HepG2 (cell line): ENCODE data around the gene TFB1M. TPM values are rescaled to one million over a fixed set of nuclear protein-coding genes. Genes with fewer than 3 reads are reported as not detected.

ENCODE experiments used
- ATAC-seq: fragments of 200-7000 bp; cut with Tn5 transposase; 3 replicates; pipeline ENCODE4 v1.9.1; 2020; ENCODE audit warnings: mild to moderate bottlenecking, moderate library complexity
- BruUV-seq: library from RNA; stranded (reverse); fragments of 400-500 nt; replicated peaks from 2 replicates; lab custom pipeline; 2021; lab: Mats Ljungman, UMichigan
- CTCF ChIA-PET: fragments of 300-600 bp; formaldehyde crosslinking; extraction: SDS; loops from one replicate; lab custom pipeline; 2021; ENCODE audit warnings: low total read pairs, inconsistent platforms, low intra/inter-chr PET ratio; lab: Yijun Ruan, JAX
- POLR2A ChIA-PET: fragments of 350-600 bp; sonication (Branson Sonifier 250); formaldehyde crosslinking; loops from one replicate; lab custom pipeline; 2020; ENCODE audit warnings: antibody characterized with exemption, inconsistent platforms; lab: Yijun Ruan, JAX
- DNase-seq: peaks from one replicate; pipeline ENCODE4 v3.0.0-alpha.2; 2015; ENCODE audit warnings: low spot score
- FAIRE-seq: peaks from 3 replicates; lab custom pipeline; 2011; peaks lifted over from hg19 to GRCh38; lab: Jason Lieb, UNC
- H2AFZ ChIP-seq: one replicate; pipeline ENCODE4 v1.6.1; 2011; ENCODE audit warnings: low read length, inconsistent platforms
- H3K27ac ChIP-seq: fragments of 300-600 bp; 3 replicates; pipeline ENCODE4 v1.8.0; 2011; ENCODE audit warnings: mixed run types, mild to moderate bottlenecking, mixed read lengths, low read length, inconsistent platforms; ENCODE audit not compliant: insufficient read depth; ENCODE audit errors: extremely low read length
- H3K27me3 ChIP-seq, 2 experiments: fragments of 200-600 bp in 1 of 2; 2 replicates in 1 of 2; 3 replicates in 1 of 2; pipeline versions ENCODE4 v1.6.0 to v1.8.0; 2011; ENCODE audit warnings: low read length in 2 of 2, mild to moderate bottlenecking in 2 of 2, moderate library complexity in 2 of 2, inconsistent platforms in 1 of 2; ENCODE audit not compliant: insufficient read depth in 2 of 2, control insufficient read depth in 1 of 2
- H3K36me3 ChIP-seq, 2 experiments: fragments of 200-600 bp in 1 of 2; replicated peaks in 1 of 2; 2 replicates in 1 of 2; 3 replicates in 1 of 2; pipeline versions ENCODE4 v1.5.1 to v1.8.0; 2011; ENCODE audit warnings: low read length in 2 of 2, inconsistent platforms in 1 of 2; ENCODE audit not compliant: insufficient read depth in 2 of 2, control insufficient read depth in 1 of 2
- H3K4me1 ChIP-seq: 2 replicates; pipeline ENCODE4 v1.5.1; 2012; ENCODE audit warnings: low read length, inconsistent platforms; ENCODE audit not compliant: insufficient read depth
- H3K4me2 ChIP-seq: 2 replicates; pipeline ENCODE4 v1.6.0; 2011; ENCODE audit warnings: low read depth, low read length, inconsistent platforms
- H3K4me3 ChIP-seq, 3 experiments: fragments of 200-600 bp in 1 of 3; sonication (generic), shearing (Covaris generic) in 1 of 3; replicated peaks in 1 of 3; 2 replicates each; pipeline ENCODE4 v1.5.1; 2011 to 2016; ENCODE audit warnings: low read length in 3 of 3, inconsistent platforms in 2 of 3, low read depth in 2 of 3, mild to moderate bottlenecking in 2 of 3, control low read depth in 1 of 3, mixed read lengths in 1 of 3; ENCODE audit not compliant: insufficient read depth in 1 of 3
- H3K79me2 ChIP-seq: one replicate; pipeline ENCODE4 v1.6.1; 2011; ENCODE audit warnings: low read length, inconsistent platforms; ENCODE audit not compliant: insufficient read depth
- H3K9ac ChIP-seq: 2 replicates; pipeline ENCODE4 v1.6.0; 2011; ENCODE audit warnings: mild to moderate bottlenecking, low read depth, low read length, inconsistent platforms; ENCODE audit not compliant: insufficient read depth
- H3K9me3 ChIP-seq: 2 replicates; pipeline ENCODE4 v1.5.1; 2012; ENCODE audit warnings: mild to moderate bottlenecking, low read length
- H4K20me1 ChIP-seq: 2 replicates; pipeline ENCODE4 v1.6.0; 2011; ENCODE audit warnings: inconsistent platforms, mild to moderate bottlenecking, low read length, moderate library complexity; ENCODE audit not compliant: insufficient read depth
- AGO2 ChIP-seq: fragments of 200-400 bp; formaldehyde crosslinking; optimal IDR thresholded peaks from 2 replicates; pipeline ENCODE3; 2017; ENCODE audit warnings: mild to moderate bottlenecking, low read depth, low read length, moderate library complexity
- FOXC1 ChIP-seq: sonication (generic); formaldehyde crosslinking; IDR thresholded peaks from 2 replicates; pipeline ENCODE4 v1.8.0; 2022; ENCODE audit warnings: mild to moderate bottlenecking, missing genetic modification reagents, borderline replicate concordance
- FUBP1 ChIP-seq: sonication (generic); formaldehyde crosslinking; IDR thresholded peaks from 2 replicates; pipeline ENCODE4 v1.5.1; 2020; ENCODE audit warnings: missing genetic modification reagents, mild to moderate bottlenecking, borderline replicate concordance
- MAFF ChIP-seq: IDR thresholded peaks from 2 replicates; pipeline ENCODE4 v1.6.1; 2011; ENCODE audit warnings: low read depth, low read length, improper control_type of control experiment
- MAFK ChIP-seq, 2 experiments: IDR thresholded peaks in 1 of 2; conservative IDR thresholded peaks in 1 of 2; 2 replicates each; pipeline ENCODE4 v1.6.1; 2011; ENCODE audit warnings: improper control_type of control experiment in 2 of 2, low read length in 2 of 2
- POLR2A ChIP-seq, 2 experiments: IDR thresholded peaks; 2 replicates each; pipeline ENCODE4 v1.6.1; 2011; ENCODE audit warnings: low read depth in 2 of 2, low read length in 2 of 2, mild to moderate bottlenecking in 1 of 2, moderate library complexity in 1 of 2; ENCODE audit not compliant: insufficient read depth in 1 of 2
- POLR2G ChIP-seq: fragments of 200-400 bp; formaldehyde crosslinking; IDR thresholded peaks from 2 replicates; pipeline ENCODE4 v1.6.1; 2018; ENCODE audit warnings: mild to moderate bottlenecking, low read depth, low read length, moderate library complexity
- RBM22 ChIP-seq: fragments of 200-400 bp; formaldehyde crosslinking; optimal IDR thresholded peaks from 2 replicates; pipeline ENCODE3; 2017; ENCODE audit warnings: mild to moderate bottlenecking, low read length, moderate library complexity
- THYN1 ChIP-seq: sonication (generic); formaldehyde crosslinking; IDR thresholded peaks from 2 replicates; pipeline ENCODE4 v1.8.1; 2023; ENCODE audit warnings: low read depth, mild to moderate bottlenecking, moderate library complexity, missing genetic modification reagents, borderline replicate concordance
- ZBTB34 ChIP-seq: sonication (generic); formaldehyde crosslinking; IDR thresholded peaks from 2 replicates; pipeline ENCODE4 v1.8.0; 2022; ENCODE audit warnings: mild to moderate bottlenecking, missing genetic modification reagents
- ZNF557 ChIP-seq: sonication (generic); formaldehyde crosslinking; IDR thresholded peaks from 2 replicates; pipeline ENCODE4 v1.4.0; 2020; ENCODE audit warnings: missing genetic modification reagents
- ZNF564 ChIP-seq: sonication (generic); formaldehyde crosslinking; IDR thresholded peaks from 2 replicates; pipeline ENCODE4 v1.8.1; 2023; ENCODE audit warnings: mild to moderate bottlenecking, missing genetic modification reagents
- WGBS: methylation state at CpG from one replicate; pipeline ENCODE4 v1.1.6; 2017; ENCODE audit warnings: low lambda C conversion rate; 5-methylcytosine and 5-hydroxymethylcytosine counted together
- in situ Hi-C: cut with HindIII; loops from 2 replicates; pipeline ENCODE4 v1.10.0; 2017; ENCODE audit warnings: low pct_unique_long_range_greater_than_20kb; ENCODE audit not compliant: extremely low pct_ligation_motif_present
- intact Hi-C: fragments of 100-400 bp; cut with micrococcal nuclease; formaldehyde crosslinking; loops from one replicate; pipeline ENCODE4 v1.10.0; 2022; ENCODE audit not compliant: unreplicated experiment
- polyA plus RNA-seq, 8 experiments: library from polyadenylated mRNA; depleted of rRNA in 3 of 8; stranded (reverse) in 7 of 8; unstranded in 1 of 8; fragments of >200 nt; fragmentation: Illumina TruSeq in 4 of 8; extraction: Trizol in 4 of 8; gene quantifications; 2 replicates each; pipeline versions ENCODE4 v1.2.1 to v1.2.3, GENCODE V29; 2011 to 2016; ENCODE audit warnings: low read depth in 4 of 8, missing spikeins in 1 of 8, mixed read lengths in 1 of 8; ENCODE audit not compliant: insufficient read depth in 1 of 8
- total RNA-seq, 5 experiments: library from RNA; depleted of rRNA; stranded (reverse); fragments of >200 nt; fragmentation: Illumina TruSeq; extraction: Trizol; gene quantifications; 2 replicates each; pipeline ENCODE4 v1.2.3, GENCODE V29; 2016; ENCODE audit warnings: low read depth in 1 of 5

Gene TFB1M
- total and polyA plus RNA-seq, 2 of the 13 experiments (the other 11 are each of a cell fraction or from before 2014, with no cell fraction given): 91.4 to 122 TPM

- Histone ChIP-seq H3K4me2 (no peak overlapping the region), H3K9ac (no peak overlapping the region), H4K20me1 (no peaks in the 10 kb centered on the region), H3K27me3 (no peaks in the 10 kb centered on the region), H3K9me3 (no peaks in the 10 kb centered on the region), H3K4me3 (no peak overlapping the region), H3K79me2 (no peaks in the 10 kb centered on the region), H3K27ac (no peak overlapping the region), H3K4me1 (0 out of 2 replicates have a peak, but pooled peaks cover under 1% of the 10 kb centered on the region), H2AFZ (no peak overlapping the region), H3K36me3 (peaks cover 4 to 25% of the 10 kb centered on the region in 2 experiments; a peak in 3 of 5 replicates)
- no peak for TF ChIP-seq ZNF564 (CRISPR knock-in tag)
- ATAC-seq (no peak), DNase-seq (no peak), FAIRE-seq (no peak)
- CTCF ChIA-PET: no interaction called here
- TSS peak; percentile 39 for BruUV-seq
- POLR2A ChIA-PET: interaction anchor here (1.3 kb wide), 1 partner anchor 11 kb away, joined by 7 read pairs; no protein-coding TSS in a partner anchor
- intact Hi-C loops (loop anchor here (5.0 to 10.0 kb wide), 2 partner anchors 321 to 569 kb away; no protein-coding TSS in a partner anchor), in situ Hi-C loops (loop anchor here (5.0 kb wide), 1 partner anchor 69 kb away; no protein-coding TSS in a partner anchor)
- WGBS: 97% methylated on average over 3 of the region's 3 CpGs
These were observed 68.5 kb downstream of the TFB1M start for GRCh38 chr6:155245831-155246230.

- Histone ChIP-seq H3K27ac (no peak overlapping the region), H3K9ac (no peak overlapping the region), H3K9me3 (no peaks in the 10 kb centered on the region), H3K27me3 (no peaks in the 10 kb centered on the region), H3K36me3 (peaks cover 1 to 19% of the 10 kb centered on the region in 2 experiments; a peak in 2 of 5 replicates), H3K4me1 (no peaks in the 10 kb centered on the region), H3K4me2 (no peak overlapping the region), H4K20me1 (no peaks in the 10 kb centered on the region), H3K4me3 (no peak overlapping the region), H3K79me2 (no peaks in the 10 kb centered on the region), H2AFZ (no peak overlapping the region)
- no peak for DNase-seq
- no peak for ATAC-seq
- intact Hi-C loops (loop anchor here (5.0 to 10.0 kb wide), 2 partner anchors 320 to 568 kb away; no protein-coding TSS in a partner anchor), in situ Hi-C loops (loop anchor here (5.0 kb wide), 1 partner anchor 68 kb away; no protein-coding TSS in a partner anchor)
- no peak for FAIRE-seq
- POLR2A ChIA-PET: interaction anchor here (1.3 kb wide), 1 partner anchor 10 kb away, joined by 7 read pairs; no protein-coding TSS in a partner anchor
- 96% methylated on average over 7 of the region's 7 CpGs for WGBS
- CTCF ChIA-PET: no interaction called here
- no TSS peak for BruUV-seq
- TF ChIP-seq AGO2 (peak; percentile 19), THYN1 (no peak), ZBTB34 (CRISPR knock-in tag) (peak; percentile 57; the same call in 1 of the 2 replicates), RBM22 (peak; percentile 92), ZNF557 (CRISPR knock-in tag) (no peak), MAFK (conservative IDR thresholded peaks at IDR 0.05 in 1 of 2, IDR thresholded peaks at IDR 0.05 in 1 of 2; ENCODE audit: low read length in 2 of 2) (peak; percentile 27 to 75; a peak in 2 of 4 replicates), POLR2G (peak; percentile 34), FOXC1 (no peak), POLR2A (IDR thresholded peaks at IDR 0.05; ENCODE audit: insufficient read depth in 1 of 2, low read depth in 2 of 2, low read length in 2 of 2) (peak in 1 of 2 experiments; percentile 16; a peak in 1 of 4 replicates), MAFF (peak; percentile 53; the same call in 1 of the 2 replicates), FUBP1 (CRISPR knock-in tag) (no peak)
These were observed 69.1 kb downstream of the TFB1M start for GRCh38 chr6:155245193-155245592.
